ENCODE data around the gene MYO1C. TPM values are rescaled to one million over a fixed set of nuclear protein-coding genes. Genes with fewer than 3 reads are reported as not detected.

The MYO1C gene
- total and polyA plus RNA-seq, 4 donors: 73.4 to 237 (median 89.6) TPM

GRCh38 chr17:1471911-1472821 is 20.3 kb downstream of the MYO1C start:
- no peak overlapping the region for H3K27ac ChIP-seq (ENCODE audit: low read depth in 1 of 2, low read length in 1 of 2)
- H3K36me3 ChIP-seq (ENCODE audit: control insufficient read depth in 4 of 4, insufficient read depth in 4 of 4, low read length in 4 of 4): peaks cover 11 to 65% (median 17%) of the 10 kb centered on the region in 4 donors
- no peak for DNase-seq
- no peak overlapping the region for H3K4me3 ChIP-seq
- no peaks in the 10 kb centered on the region for H3K9me3 ChIP-seq (ENCODE audit: control insufficient read depth in 4 of 4, insufficient read depth in 3 of 4, low read length in 3 of 4)
- 91 to 92% methylated on average over 42 of the region's 42 CpGs for WGBS, 2 donors
- no peaks in the 10 kb centered on the region for H3K27me3 ChIP-seq (ENCODE audit: control insufficient read depth in 3 of 3, insufficient read depth in 3 of 3, low read length in 2 of 3)
- ATAC-seq (ENCODE audit: insufficient read depth, low FRiP score): no peak
- H3K9ac ChIP-seq (ENCODE audit: insufficient read depth in 1 of 2, low read length in 2 of 2): no peak overlapping the region
- TF ChIP-seq CTCF (IDR thresholded peaks at IDR 0.05; ENCODE audit: control extremely low read depth, extremely low read depth): no peak
- peaks cover 0 to 6% (median 0%) of the 10 kb centered on the region in 5 donors for H3K4me1 ChIP-seq (ENCODE audit: control insufficient read depth in 5 of 5, insufficient read depth in 5 of 5, low read length in 5 of 5)

GRCh38 chr17:1471490-1471889 is 21.0 kb downstream of the MYO1C start:
- peaks cover 11 to 67% (median 17%) of the 10 kb centered on the region in 4 donors for H3K36me3 ChIP-seq (ENCODE audit: control insufficient read depth in 4 of 4, insufficient read depth in 4 of 4, low read length in 4 of 4)
- no peak overlapping the region for H3K9ac ChIP-seq (ENCODE audit: insufficient read depth in 1 of 2, low read length in 2 of 2)
- H3K9me3 ChIP-seq (ENCODE audit: control insufficient read depth in 4 of 4, insufficient read depth in 3 of 4, low read length in 3 of 4): no peaks in the 10 kb centered on the region
- peaks cover 0 to 6% (median 0%) of the 10 kb centered on the region in 5 donors for H3K4me1 ChIP-seq (ENCODE audit: control insufficient read depth in 5 of 5, insufficient read depth in 5 of 5, low read length in 5 of 5)
- TF ChIP-seq CTCF (IDR thresholded peaks at IDR 0.05; ENCODE audit: control extremely low read depth, extremely low read depth): no peak
- H3K4me3 ChIP-seq: no peak overlapping the region
- 95 to 96% methylated on average over 15 of the region's 15 CpGs for WGBS, 2 donors
- ATAC-seq (ENCODE audit: insufficient read depth, low FRiP score) (no peak), DNase-seq (no peak)
- H3K27ac ChIP-seq (ENCODE audit: low read depth in 1 of 2, low read length in 1 of 2): no peak overlapping the region
- no peaks in the 10 kb centered on the region for H3K27me3 ChIP-seq (ENCODE audit: control insufficient read depth in 3 of 3, insufficient read depth in 3 of 3, low read length in 2 of 3)

GRCh38 chr17:1470755-1471462 is 21.6 kb downstream of the MYO1C start:
- Histone ChIP-seq H3K27ac (ENCODE audit: low read depth in 1 of 2, low read length in 1 of 2) (no peak overlapping the region), H3K27me3 (ENCODE audit: control insufficient read depth in 3 of 3, insufficient read depth in 3 of 3, low read length in 2 of 3) (no peaks in the 10 kb centered on the region), H3K9me3 (ENCODE audit: control insufficient read depth in 4 of 4, insufficient read depth in 3 of 4, low read length in 3 of 4) (no peaks in the 10 kb centered on the region), H3K36me3 (ENCODE audit: control insufficient read depth in 4 of 4, insufficient read depth in 4 of 4, low read length in 4 of 4) (peaks cover 11 to 67% (median 17%) of the 10 kb centered on the region in 4 donors), H3K4me3 (no peak overlapping the region), H3K4me1 (ENCODE audit: control insufficient read depth in 5 of 5, insufficient read depth in 5 of 5, low read length in 5 of 5) (peaks cover 0 to 6% (median 0%) of the 10 kb centered on the region in 5 donors), H3K9ac (ENCODE audit: insufficient read depth in 1 of 2, low read length in 2 of 2) (no peak overlapping the region)
- DNase-seq (no peak), ATAC-seq (ENCODE audit: insufficient read depth, low FRiP score) (no peak)
- no peak for TF ChIP-seq CTCF (IDR thresholded peaks at IDR 0.05; ENCODE audit: control extremely low read depth, extremely low read depth)
- WGBS, 2 donors: 84 to 85% methylated on average over 25 of the region's 25 CpGs

Data from lung (tissue), 12 donors.